NCI-H128 (cell line): Measurements from ENCODE around the gene NFIC.
"Not testable (repeated sequence)": the region's sequence is repeated elsewhere in the genome, so short reads cannot be mapped to it uniquely, and the experiment has no call there.

Source experiments
- DNase-seq: peaks from one replicate; lab custom pipeline; 2025; ENCODE audit not compliant: unreplicated experiment; lab: John Stamatoyannopoulos, UW

Gene NFIC

DNA sequence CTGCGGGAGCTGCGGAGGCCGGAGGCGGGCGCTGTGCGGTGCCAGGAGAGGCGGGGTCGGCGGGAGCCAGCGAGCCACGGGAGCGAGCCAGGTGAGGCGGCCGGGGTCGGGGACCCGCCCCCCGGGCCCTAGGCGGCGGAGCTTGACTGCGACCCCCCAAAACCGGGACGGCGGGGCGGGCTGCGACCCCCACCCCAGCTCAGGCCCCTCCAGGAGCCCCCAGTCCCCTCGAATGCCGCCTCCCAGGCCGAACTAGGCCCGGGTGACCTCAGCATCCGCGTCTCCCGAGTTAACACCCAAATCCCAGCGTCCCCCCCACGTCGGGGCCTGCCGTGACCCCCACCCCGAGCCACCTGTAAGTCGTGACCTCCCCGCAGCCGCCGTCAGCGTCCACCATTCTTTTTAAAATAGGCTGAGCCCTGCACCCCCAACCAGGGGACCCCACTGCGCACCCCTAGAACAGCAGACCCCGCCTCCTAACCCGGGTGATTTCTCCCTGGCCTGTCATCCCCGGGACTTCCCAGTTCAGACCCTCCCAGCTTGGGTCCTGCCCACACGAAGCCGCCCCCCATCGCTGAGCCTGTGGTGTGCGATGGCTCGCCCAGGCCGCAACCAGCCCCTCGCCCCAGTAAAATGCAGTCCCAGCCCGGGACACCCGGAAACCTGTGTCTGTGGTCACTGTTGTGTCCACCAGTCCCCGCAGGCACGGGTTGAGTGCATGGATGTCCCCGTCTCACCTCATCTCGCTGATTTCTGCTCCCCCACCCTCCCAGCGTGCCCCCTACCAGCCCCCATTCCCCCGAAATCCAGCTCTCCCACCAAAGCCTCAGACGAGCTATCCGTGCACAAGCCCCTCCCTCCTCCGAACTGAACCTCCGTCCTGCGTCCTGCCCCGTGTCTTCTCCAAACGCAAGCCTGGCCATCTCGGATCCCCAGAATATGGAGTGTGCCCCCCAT lies 140.3 kb downstream of the NFIC start:
- DNase-seq, result no peak

DNA sequence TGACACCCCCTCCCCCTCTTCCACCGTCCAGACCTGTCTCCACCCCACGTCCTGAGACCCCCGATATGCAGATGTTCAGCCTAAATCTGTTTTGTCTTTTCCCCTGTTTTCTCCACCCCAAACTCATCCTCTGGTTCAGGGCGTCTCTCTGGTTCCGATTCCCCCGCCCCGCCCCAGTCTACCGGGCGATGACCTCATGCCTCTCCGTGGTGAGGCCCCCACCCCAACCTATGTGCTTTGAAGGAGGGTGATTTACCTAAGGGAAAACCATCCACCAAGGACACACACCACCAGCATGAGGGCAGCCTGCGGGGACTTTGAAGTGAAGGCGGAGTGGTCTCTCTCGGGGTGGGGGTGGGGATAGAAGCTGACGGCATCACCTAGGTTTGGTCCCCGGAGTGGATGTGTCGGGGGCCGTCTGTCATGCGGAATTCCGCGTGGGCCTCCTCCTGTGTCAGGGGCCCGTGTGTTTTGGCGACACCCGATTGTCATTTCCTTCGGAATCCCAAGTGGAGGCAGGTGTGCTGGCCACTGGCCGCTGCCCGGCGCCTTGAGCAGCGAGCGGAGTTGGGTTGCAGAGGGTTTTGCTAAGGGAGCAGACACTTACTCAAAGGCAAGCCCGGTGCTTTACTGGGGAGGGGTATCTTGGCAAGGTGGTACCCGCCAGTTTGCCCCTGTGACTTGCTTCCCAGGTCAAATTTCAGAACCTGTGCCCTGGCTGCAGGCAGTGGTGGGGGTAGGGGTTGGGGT lies 141.2 kb downstream of the NFIC start:
- no peak for DNase-seq

DNA sequence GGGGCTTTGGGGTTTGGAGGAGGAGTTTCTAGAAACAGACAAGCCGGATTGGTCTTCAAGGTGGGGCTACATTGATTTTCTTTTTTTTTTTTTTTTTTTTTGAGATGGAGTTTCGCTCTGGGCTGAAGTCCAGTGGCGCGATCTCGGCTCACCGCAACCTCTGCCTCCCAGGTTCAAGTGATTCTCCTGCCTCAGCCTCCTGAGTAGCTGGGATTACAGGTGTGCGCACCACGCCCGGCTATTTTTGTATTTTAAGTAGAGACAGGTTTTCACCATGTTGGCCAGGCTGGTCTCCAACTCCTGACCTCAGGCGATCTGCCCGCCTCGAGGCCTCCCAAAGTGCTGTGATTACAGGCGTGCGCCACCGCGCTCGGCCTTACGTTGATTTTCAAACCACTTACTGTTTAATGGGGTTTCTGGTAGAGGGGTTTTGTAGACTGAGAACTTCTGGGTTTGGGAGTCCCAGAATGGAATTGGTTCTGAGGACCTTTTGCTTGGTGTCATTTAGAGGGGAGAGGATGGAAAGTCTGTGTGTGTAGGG lies 141.8 kb downstream of the NFIC start:
- not testable (repeated sequence) for DNase-seq

DNA sequence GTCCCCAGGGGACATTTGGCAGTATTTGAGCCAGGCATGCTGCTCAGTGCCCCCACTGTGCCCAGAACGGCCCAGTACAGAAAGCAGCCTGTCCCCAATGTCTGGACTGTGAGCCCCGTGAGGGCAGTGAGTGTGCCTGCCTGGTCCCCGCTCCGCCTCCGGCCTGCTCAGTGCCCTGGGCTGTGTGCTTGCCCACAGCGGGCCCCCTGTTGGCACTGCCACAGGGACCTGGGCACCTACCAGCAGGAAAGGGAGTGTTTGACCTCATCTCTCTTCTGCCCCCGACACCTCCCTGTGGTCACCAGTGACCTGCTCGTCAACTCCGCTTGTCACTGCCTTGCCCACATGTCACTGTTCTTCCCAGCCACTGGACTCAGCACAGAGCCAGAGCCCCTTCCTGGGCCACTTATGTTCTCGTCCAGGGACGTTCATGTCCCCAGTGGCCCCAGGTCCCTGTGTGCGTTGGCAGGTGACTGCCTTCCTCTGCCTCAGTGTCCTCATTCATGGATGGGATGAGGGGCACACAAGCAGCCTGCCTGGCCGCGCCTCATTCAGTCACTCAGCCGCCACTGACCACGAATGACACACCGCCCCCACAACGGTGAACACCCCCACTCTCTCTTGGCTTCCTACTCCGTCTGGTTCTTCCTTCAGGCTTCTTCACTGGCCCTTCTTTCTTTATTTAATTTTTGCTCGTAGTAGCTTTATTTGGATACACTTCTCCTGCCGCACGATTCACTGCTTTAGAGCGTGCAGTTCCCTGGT lies 142.6 kb downstream of the NFIC start:
- no peak for DNase-seq

DNA sequence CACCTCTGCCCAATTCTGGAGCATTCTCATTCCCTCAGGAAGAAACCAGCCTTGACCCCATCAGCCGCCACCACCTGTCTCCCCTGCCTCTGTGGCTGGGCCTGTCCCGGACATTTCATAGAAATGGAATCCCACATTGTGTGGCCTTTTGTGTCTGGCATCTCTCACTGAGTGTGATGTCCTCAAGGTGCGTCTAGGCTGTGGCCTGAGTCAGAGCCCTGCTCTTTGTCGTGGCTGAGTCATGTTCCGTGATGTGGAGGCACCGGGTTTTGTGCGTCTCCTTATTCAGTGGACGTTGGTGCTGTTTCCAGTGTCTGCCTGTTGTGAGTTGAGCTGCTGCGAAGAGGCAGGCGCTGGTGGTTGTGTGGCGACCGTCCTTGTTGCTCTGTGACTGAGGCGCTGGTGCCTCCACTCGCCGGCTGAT lies 143.2 kb downstream of the NFIC start:
- DNase-seq, result no peak

DNA sequence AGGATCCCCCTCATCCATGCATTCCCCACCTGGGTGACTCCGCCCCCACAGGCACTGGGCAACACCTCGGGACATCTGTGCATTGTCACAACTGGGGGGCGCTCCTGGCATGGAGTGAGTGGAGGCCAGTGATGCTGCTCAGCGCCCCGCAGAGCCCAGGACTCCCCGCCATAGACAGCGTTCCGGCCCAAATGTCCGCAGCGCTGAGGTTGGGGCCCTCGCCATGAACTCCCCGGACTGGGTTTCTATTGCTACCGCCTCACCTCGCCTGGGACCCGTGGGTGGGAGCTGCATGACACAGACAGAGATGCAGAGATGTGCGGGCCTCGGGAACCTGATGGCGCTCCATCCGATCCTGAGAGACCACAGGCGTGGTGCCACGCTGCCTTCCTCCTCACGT lies 144.3 kb downstream of the NFIC start:
- DNase-seq, result no peak

DNA sequence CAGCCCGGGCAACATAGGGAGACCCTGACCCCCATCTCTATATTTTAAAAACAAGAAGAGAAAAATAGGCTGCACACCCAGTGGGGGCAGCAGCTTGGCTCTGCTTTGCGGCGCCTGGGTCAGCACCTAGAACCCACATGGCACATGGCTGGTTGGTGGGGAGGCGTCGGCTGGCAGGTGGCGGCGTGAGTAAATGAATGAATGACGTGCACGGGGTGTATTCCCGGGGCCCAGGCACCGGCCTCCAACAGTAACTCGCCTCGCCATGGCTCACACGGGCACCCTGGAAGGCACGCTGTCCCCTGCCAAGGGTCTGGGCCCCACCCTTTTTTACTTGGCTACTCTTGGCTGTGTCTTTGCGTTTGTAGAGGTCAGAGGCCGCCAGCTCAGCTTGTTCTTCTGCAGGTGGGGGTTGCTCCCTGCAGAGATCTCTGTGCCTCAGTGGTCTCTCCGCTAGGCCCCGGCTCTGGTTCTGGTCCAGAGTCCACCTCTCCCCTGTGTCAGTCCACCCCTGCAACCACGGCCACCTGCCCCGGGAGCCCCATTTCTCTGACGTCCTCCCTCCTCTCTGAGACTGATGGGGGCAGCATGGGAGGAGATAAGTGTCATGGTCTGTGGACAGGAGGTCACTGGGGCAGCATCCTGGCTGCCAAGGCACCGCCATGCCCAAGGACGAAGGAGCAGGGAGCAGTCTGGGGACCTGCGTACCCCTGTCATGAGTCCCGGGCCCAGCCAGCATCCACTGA lies 145.3 kb downstream of the NFIC start:
- no peak for DNase-seq

DNA sequence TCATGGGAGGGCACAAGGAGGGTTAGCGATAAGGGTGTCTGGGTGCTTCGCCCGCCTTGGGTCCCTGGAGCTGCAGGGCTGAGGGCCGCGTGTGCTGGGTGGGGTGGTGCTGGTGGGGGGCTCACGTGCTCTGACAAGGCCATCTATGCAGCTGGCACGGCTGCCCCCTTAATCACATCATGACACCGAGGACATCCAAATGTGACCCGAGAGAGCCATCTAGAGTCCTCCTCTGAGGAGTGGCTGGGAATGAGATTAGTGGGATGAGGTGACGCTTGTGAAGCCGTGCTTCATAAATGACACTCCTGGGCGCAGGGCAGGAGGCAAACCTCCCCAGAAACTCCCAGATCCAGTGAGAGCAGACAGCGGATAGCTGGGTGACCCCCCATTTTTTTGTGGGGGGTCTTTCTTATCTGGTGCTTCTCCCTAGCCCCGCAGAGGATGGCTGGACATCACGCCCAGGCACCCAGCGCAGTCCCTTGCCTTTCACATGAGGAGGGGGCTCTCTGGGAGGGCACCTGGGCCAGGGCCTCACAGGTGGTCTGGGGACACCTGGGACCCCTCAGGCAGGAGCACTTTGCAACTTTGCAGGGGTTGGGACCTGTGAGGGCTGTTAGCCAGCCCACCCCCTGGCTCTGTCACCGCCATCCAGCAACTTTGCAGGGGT lies 146.3 kb downstream of the NFIC start:
- DNase-seq, result no peak

DNA sequence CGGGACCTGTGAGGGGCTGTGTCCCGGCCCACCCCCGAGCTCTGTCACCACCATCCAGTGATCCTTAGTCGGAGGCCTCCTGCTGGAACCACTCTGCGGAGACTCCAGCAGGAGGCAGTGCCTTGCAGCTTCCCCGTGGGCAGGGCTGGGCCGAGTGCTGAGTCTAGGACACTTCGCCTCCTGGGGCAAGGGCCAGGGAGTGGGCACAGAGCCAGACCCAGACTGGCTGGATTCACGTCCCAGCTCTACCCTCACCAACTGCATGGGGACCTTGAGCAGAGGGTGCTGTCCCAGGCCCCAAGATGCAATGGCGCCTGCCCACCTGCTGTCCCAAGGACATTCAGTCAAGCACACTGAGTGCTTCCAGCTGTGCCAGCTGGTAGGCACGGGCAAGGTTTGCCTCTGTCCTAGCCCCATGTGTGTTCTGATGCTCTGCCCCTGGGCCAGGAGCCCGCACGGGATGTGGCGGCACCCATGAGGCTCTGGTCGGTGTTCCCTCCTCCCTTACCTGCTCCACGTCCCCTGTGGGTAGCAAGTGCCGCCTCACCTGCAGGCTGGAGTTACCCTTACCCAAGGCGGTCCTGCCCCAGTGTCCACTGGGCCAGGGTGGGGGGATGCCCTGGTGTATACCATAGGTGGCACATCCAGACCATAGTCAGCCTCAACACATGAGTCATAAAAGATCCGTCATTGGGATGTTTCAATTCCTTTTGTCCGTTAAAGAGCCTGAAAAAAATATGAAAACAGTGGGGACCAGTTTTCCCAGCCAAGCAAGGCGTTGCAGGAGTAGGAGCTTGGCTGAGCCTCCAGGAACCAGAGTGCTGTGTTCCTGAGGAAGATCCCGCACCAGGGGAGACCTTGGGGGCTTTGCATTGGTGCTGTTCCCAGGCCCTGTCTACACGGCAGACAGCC lies 147.1 kb downstream of the NFIC start:
- no peak for DNase-seq

DNA sequence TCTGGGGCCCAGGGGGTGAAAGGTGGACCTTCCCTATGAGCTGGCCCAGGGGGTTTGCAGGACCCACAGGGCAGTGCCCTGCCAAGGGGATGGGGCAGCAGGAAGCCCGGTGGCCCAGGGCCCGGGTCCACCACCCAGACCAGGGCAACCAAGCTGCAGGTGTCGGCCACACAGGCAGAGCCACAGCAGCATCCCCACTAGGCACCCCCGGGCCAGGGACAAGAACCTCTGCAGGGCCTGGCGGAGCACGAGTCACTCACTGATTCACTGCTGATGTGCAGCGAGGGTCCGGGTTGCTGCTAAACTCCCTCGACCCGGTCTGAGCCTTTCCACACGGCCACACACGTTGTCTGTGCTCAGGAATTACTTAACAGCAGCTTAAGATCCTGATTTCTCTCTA lies 148.5 kb downstream of the NFIC start:
- DNase-seq, result no peak

DNA sequence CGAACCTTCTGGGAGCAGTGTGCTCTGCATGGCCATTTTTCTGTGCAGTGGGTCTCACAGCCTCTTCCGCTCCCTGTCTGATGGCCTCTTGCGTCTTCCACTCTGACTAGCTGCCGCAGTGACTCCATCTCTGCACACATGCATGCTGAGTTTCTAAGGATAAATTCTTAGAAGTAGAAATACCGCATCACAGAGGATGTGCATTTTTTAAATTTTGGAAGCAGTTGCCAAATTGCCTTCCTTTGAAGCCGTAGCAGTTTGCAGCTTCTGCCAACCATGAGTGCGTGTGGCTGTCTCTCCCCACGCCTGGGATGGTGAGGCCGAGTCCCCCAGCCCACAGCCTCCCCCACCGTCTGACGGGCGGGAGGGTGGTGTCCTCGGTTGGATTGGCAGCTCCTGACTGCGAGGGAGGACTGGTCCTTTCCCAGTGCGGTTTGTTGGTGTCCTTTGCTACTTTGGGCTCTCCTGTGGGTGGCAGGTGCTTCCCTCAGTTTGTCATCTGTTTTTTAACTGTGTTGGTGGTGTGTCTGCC lies 149.6 kb downstream of the NFIC start:
- DNase-seq, result no peak

DNA sequence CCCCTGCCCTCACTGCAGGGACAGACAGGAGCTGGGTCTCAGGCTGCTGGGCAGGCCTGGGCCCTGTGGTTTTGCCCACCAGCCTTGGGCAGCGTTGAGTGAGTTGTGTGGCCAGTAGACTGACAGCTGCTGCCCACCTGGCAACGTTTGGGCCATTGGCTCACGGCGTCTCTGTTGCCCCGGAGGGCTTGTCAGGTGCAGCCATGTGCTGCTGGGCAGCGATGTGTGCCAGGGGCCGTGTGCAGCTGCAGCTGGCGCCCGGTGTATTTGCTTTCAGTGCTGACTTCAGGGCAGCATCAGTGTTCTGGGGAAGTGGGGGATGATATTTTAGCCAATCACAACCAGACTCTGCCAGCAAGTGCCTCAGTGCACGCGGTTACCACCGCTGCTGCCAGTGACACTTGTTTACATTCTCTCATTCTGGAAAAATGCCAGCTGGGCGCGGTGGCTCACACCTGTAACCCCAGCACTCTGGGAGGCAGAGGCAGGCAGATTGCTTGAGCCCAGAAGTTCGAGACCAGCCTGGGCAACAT lies 150.4 kb downstream of the NFIC start:
- peak; percentile 71 for DNase-seq

DNA sequence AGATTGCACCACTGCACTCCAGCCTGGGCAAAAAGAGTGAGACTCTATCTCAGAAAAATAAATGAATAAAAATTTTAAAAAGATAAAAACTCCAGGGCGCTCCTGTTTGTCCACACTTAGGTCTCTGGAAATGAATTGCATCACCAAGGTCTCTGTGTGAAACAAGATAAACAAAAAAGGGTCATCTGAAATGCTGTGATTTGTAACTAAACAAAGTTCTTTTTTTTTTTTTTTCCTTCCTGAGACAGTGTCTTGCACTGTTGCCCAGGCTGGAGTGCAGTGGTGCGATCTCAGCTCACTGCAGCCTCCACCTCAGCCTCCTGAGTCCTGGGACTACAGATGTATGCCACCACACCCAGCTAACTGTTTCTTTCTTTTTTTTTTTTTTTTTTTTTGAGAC lies 151.3 kb downstream of the NFIC start:
- DNase-seq, result no peak

DNA sequence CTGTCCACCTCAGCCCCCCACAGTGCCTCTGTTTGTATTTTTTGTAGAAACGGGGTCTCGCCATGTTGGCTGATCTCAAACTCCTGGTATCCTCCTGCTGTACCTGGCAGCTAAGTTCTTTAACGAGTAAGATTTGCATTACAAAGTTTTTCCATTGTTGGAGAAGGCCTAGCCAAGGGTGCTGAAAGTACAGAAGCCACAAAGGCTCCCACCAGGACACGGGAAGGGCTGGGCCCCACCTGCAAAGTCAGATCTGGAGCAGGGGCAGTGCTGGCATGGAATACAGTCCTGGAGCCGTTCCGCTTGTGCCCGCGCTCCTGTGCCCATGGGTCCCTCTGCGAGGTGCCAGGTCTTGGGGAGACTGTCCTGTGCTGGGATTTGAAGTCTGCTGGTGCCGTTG lies 151.9 kb downstream of the NFIC start:
- no peak for DNase-seq

DNA sequence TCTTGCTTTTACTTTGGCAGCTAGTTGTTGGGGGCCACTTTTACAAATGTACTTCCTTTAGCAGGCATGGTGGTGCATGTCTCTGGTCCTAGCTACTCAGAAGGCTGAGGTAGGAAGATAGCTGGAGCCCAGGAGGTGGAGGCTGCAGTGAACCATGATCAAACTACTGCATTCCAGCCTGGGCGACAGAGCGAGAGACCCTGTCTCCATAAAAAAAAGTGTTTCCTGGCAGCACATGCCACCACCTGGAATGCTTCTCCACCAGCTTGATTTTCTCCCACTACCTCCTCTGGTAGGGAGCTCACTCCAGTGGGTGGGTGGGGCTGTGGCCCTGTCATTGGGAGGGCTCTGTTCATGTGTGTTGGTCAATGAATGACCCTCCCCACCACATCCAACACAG lies 152.3 kb downstream of the NFIC start:
- DNase-seq, result no peak
